ENCODE data around the gene ADGRL1.
"Not testable (repeated sequence)": the region's sequence is repeated elsewhere in the genome, so short reads cannot be mapped to it uniquely, and the experiment has no call there.

Gene ADGRL1

GRCh38 chr19:14205452-14206287, at the start of gene ADGRL1:
Gene ADGRL1, minus strand, starts transcription at chr19:14206169. Its CDS starts 22,567 bp downstream, at chr19:14183602.
- DNase-seq: peak; percentile 46

- DNase-seq: not testable (repeated sequence)
Measured at GRCh38 chr19:14255316-14255715, 49.3 kb upstream of the ADGRL1 start.

- not testable (repeated sequence) for DNase-seq
Measured at GRCh38 chr19:14253822-14254599, 48.0 kb upstream of the ADGRL1 start.

- DNase-seq: not testable (repeated sequence)
Measured at GRCh38 chr19:14252136-14252535, 46.2 kb upstream of the ADGRL1 start.

- no peak for DNase-seq
Measured at GRCh38 chr19:14250870-14251269, 44.9 kb upstream of the ADGRL1 start.

- not testable (repeated sequence) for DNase-seq
Measured at GRCh38 chr19:14250315-14250714, 44.3 kb upstream of the ADGRL1 start.

GRCh38 chr19:14249891-14250290, 43.9 kb upstream of the ADGRL1 start:
- DNase-seq: not testable (repeated sequence)

- not testable (repeated sequence) for DNase-seq
Measured at GRCh38 chr19:14249012-14249754, 43.2 kb upstream of the ADGRL1 start.

GRCh38 chr19:14248578-14249011, 42.6 kb upstream of the ADGRL1 start:
- DNase-seq: peak; percentile 23

GRCh38 chr19:14247548-14248471, 41.8 kb upstream of the ADGRL1 start:
- DNase-seq: not testable (repeated sequence)

GRCh38 chr19:14247205-14247547, 41.2 kb upstream of the ADGRL1 start:
- DNase-seq: not testable (repeated sequence)

- DNase-seq: not testable (repeated sequence)
Measured at GRCh38 chr19:14244393-14244792, 38.4 kb upstream of the ADGRL1 start.

GRCh38 chr19:14243718-14244117, 37.7 kb upstream of the ADGRL1 start:
- DNase-seq: not testable (repeated sequence)

GRCh38 chr19:14237014-14237941, 31.3 kb upstream of the ADGRL1 start:
- peak; percentile 28 for DNase-seq

- not testable (repeated sequence) for DNase-seq
Measured at GRCh38 chr19:14232945-14233344, 27.0 kb upstream of the ADGRL1 start.

- DNase-seq: not testable (repeated sequence)
Measured at GRCh38 chr19:14228446-14229071, 22.6 kb upstream of the ADGRL1 start.

- DNase-seq: not testable (repeated sequence)
Measured at GRCh38 chr19:14226498-14226897, 20.5 kb upstream of the ADGRL1 start.

GRCh38 chr19:14222886-14223285, 16.9 kb upstream of the ADGRL1 start:
- no peak for DNase-seq

GRCh38 chr19:14221345-14221744, 15.4 kb upstream of the ADGRL1 start:
- DNase-seq: peak; percentile 81

Data from CD4-positive, alpha-beta T cell treated with Interleukin-10 for 1 hour (primary cell).